ENCODE results near the gene PSMD4. TPM values are rescaled to one million over a fixed set of nuclear protein-coding genes. Genes with fewer than 3 reads are reported as not detected.

PSMD4 gene
- total RNA-seq, 4 donors from 2014 or later = 263 to 439 (median 340) TPM

GRCh38 chr1:151213560-151213959 lies 41.0 kb upstream of the PSMD4 start:
- H3K4me3 ChIP-seq = no peak overlapping the region
- no peaks in the 10 kb centered on the region for H3K27me3 ChIP-seq
- in situ Hi-C loops (cut with MboI; ENCODE audit: low sequenced_read_pairs in 4 of 4) = no loop called here
- no peaks in the 10 kb centered on the region for H3K9me3 ChIP-seq
- no peak for DNase-seq
- H3K4me1 ChIP-seq = peaks cover 13 to 14% of the 10 kb centered on the region in 2 donors
- no peak for TF ChIP-seq POLR2A (IDR thresholded peaks at IDR 0.05)
- TF ChIP-seq, protein P1, sequence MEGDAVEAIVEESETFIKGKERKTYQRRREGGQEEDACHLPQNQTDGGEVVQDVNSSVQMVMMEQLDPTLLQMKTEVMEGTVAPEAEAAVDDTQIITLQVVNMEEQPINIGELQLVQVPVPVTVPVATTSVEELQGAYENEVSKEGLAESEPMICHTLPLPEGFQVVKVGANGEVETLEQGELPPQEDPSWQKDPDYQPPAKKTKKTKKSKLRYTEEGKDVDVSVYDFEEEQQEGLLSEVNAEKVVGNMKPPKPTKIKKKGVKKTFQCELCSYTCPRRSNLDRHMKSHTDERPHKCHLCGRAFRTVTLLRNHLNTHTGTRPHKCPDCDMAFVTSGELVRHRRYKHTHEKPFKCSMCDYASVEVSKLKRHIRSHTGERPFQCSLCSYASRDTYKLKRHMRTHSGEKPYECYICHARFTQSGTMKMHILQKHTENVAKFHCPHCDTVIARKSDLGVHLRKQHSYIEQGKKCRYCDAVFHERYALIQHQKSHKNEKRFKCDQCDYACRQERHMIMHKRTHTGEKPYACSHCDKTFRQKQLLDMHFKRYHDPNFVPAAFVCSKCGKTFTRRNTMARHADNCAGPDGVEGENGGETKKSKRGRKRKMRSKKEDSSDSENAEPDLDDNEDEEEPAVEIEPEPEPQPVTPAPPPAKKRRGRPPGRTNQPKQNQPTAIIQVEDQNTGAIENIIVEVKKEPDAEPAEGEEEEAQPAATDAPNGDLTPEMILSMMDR (IDR thresholded peaks at IDR 0.05 in 4 of 5, conservative IDR thresholded peaks at IDR 0.05 in 1 of 5) = no peak
- H3K36me3 ChIP-seq = peaks cover 0 to 13% of the 10 kb centered on the region in 2 donors
- peak overlapping the region in 2 of 4 donors; percentile 5 to 39 for H3K27ac ChIP-seq
- no peak for ATAC-seq
- intact Hi-C loops (cut with DNase I; ENCODE audit: low total_unique reads) = no loop called here

- Histone ChIP-seq H3K36me3 (peaks cover 0 to 16% of the 10 kb centered on the region in 2 donors), H3K27me3 (no peaks in the 10 kb centered on the region), H3K9me3 (no peaks in the 10 kb centered on the region), H3K4me3 (no peak overlapping the region), H3K27ac (peak overlapping the region in 2 of 4 donors; percentile 20 to 49), H3K4me1 (peaks cover 27 to 29% of the 10 kb centered on the region in 2 donors)
- DNase-seq (no peak), ATAC-seq (no peak)
- intact Hi-C loops (cut with DNase I; ENCODE audit: low total_unique reads) = no loop called here
- TF ChIP-seq POLR2A (IDR thresholded peaks at IDR 0.05) = no peak
- TF ChIP-seq, protein P1 (IDR thresholded peaks at IDR 0.05 in 4 of 5, conservative IDR thresholded peaks at IDR 0.05 in 1 of 5) = no peak
- in situ Hi-C loops (cut with MboI; ENCODE audit: low sequenced_read_pairs in 4 of 4) = no loop called here
Measured at GRCh38 chr1:151221616-151222015, 32.9 kb upstream of the PSMD4 start.

- Histone ChIP-seq H3K36me3 (peaks cover 0 to 21% of the 10 kb centered on the region in 2 donors), H3K4me3 (no peak overlapping the region), H3K4me1 (peaks cover 26 to 27% of the 10 kb centered on the region in 2 donors), H3K9me3 (no peaks in the 10 kb centered on the region), H3K27me3 (no peaks in the 10 kb centered on the region), H3K27ac (peak overlapping the region in 2 of 4 donors; percentile 20 to 49)
- intact Hi-C loops (cut with DNase I; ENCODE audit: low total_unique reads) (no loop called here), in situ Hi-C loops (cut with MboI; ENCODE audit: low sequenced_read_pairs in 4 of 4) (no loop called here)
- TF ChIP-seq POLR2A (IDR thresholded peaks at IDR 0.05) = no peak
- TF ChIP-seq, protein P1 (IDR thresholded peaks at IDR 0.05 in 4 of 5, conservative IDR thresholded peaks at IDR 0.05 in 1 of 5) = no peak
- DNase-seq (peak in 1 of 2 donors; percentile 30), ATAC-seq (peak in 1 of 2 donors; percentile 80)
Measured at GRCh38 chr1:151222130-151222529, 32.4 kb upstream of the PSMD4 start.

GRCh38 chr1:151235235-151235634 lies 19.3 kb upstream of the PSMD4 start:
- DNase-seq = no peak
- no peak for TF ChIP-seq POLR2A (IDR thresholded peaks at IDR 0.05)
- TF ChIP-seq, protein P1 (IDR thresholded peaks at IDR 0.05 in 4 of 5, conservative IDR thresholded peaks at IDR 0.05 in 1 of 5) = no peak
- in situ Hi-C loops (cut with MboI; ENCODE audit: low sequenced_read_pairs in 4 of 4) (no loop called here), intact Hi-C loops (cut with DNase I; ENCODE audit: low total_unique reads) (loop anchor here (10.0 kb wide), 1 partner anchor 140 kb away; no protein-coding TSS in a partner anchor)
- no peaks in the 10 kb centered on the region for H3K27me3 ChIP-seq
- H3K4me3 ChIP-seq = no peak overlapping the region
- peaks cover 0 to 92% of the 10 kb centered on the region in 2 donors for H3K36me3 ChIP-seq
- no peak for ATAC-seq
- H3K9me3 ChIP-seq = no peaks in the 10 kb centered on the region
- H3K4me1 ChIP-seq = peaks cover 6 to 17% of the 10 kb centered on the region in 2 donors
- H3K27ac ChIP-seq = peak overlapping the region in 2 of 4 donors; percentile 2 to 86
